Measurements from ENCODE around the gene TFEB.

- TF ChIP-seq CTCF (tag by site-specific recombination; IDR thresholded peaks at IDR 0.05) (no peak), ZNF416 (tag by site-specific recombination; IDR thresholded peaks at IDR 0.05) (no peak), YY1 (tag by site-specific recombination; IDR thresholded peaks at IDR 0.05) (no peak), ZNF324 (tag by site-specific recombination; IDR thresholded peaks at IDR 0.05) (no peak), ZNF266 (tag by site-specific recombination; IDR thresholded peaks at IDR 0.05; ENCODE audit: low read depth) (no peak), ZNF302 (tag by site-specific recombination; IDR thresholded peaks at IDR 0.05; ENCODE audit: low read depth) (no peak), ZNF433 (tag by site-specific recombination; IDR thresholded peaks at IDR 0.05; ENCODE audit: low read depth) (no peak), ZEB2 (tag by site-specific recombination; IDR thresholded peaks at IDR 0.05) (no peak), ZBTB21 (tag by site-specific recombination; IDR thresholded peaks at IDR 0.05) (no peak), PBX3 (CRISPR knock-in tag; IDR thresholded peaks at IDR 0.05) (no peak), ZNF24 (tag by site-specific recombination; IDR thresholded peaks at IDR 0.05) (no peak), PRDM10 (tag by site-specific recombination; IDR thresholded peaks at IDR 0.05) (no peak)
Measured at GRCh38 chr6:41713159-41713649, 22.2 kb downstream of the TFEB start.
